ACC112 (cell line): ENCODE results near the gene CTNNBL1.

Source experiments
- H2AFZ ChIP-seq: fragments of 200-600 bp; sonication (generic); one replicate; pipeline ENCODE4 v1.6.0; 2017; ENCODE audit warnings: antibody characterized with exemption, low read length; ENCODE audit not compliant: unreplicated experiment
- H3K27ac ChIP-seq: fragments of 200-600 bp; sonication (generic); 2 replicates; pipeline ENCODE4 v1.5.1; 2014; ENCODE audit warnings: low read depth, mild to moderate bottlenecking, antibody characterized with exemption, low read length, moderate library complexity
- H3K27me3 ChIP-seq: fragments of 200-600 bp; sonication (generic); 2 replicates; pipeline ENCODE4 v1.6.1; 2014; ENCODE audit warnings: mild to moderate bottlenecking, antibody characterized with exemption, low read length, moderate library complexity, mixed read lengths; ENCODE audit not compliant: insufficient read depth
- H3K36me3 ChIP-seq: fragments of 200-600 bp; sonication (generic); 2 replicates; pipeline ENCODE4 v1.6.1; 2016; ENCODE audit warnings: mild to moderate bottlenecking, antibody characterized with exemption, low read length, moderate library complexity, mixed read lengths; ENCODE audit not compliant: insufficient read depth
- H3K4me1 ChIP-seq: fragments of 200-600 bp; sonication (generic); one replicate; pipeline ENCODE4 v1.6.1; 2016; ENCODE audit warnings: low read length, mixed read lengths; ENCODE audit not compliant: insufficient read depth, unreplicated experiment, control insufficient read depth
- H3K4me3 ChIP-seq: fragments of 200-600 bp; sonication (generic); 2 replicates; pipeline ENCODE4 v1.5.1; 2014; ENCODE audit warnings: mild to moderate bottlenecking, low read depth, low read length
- H3K79me2 ChIP-seq: fragments of 200-600 bp; sonication (generic); one replicate; pipeline ENCODE4 v1.6.0; 2016; ENCODE audit warnings: low read length; ENCODE audit not compliant: control insufficient read depth, unreplicated experiment, insufficient read depth

The CTNNBL1 gene

GRCh38 chr20:37776049-37776448, 82.2 kb downstream of the CTNNBL1 start:
- no peak overlapping the region for H2AFZ ChIP-seq
- no peak overlapping the region for H3K4me3 ChIP-seq
- no peaks in the 10 kb centered on the region for H3K79me2 ChIP-seq
- no peaks in the 10 kb centered on the region for H3K4me1 ChIP-seq
- H3K27me3 ChIP-seq, result no peaks in the 10 kb centered on the region
- H3K36me3 ChIP-seq, result 0 out of 2 replicates have a peak, but pooled peaks cover 7% of the 10 kb centered on the region
- H3K27ac ChIP-seq, result no peak overlapping the region

- no peak overlapping the region for H3K4me3 ChIP-seq
- no peaks in the 10 kb centered on the region for H3K27me3 ChIP-seq
- no peak overlapping the region for H2AFZ ChIP-seq
- H3K79me2 ChIP-seq, result no peaks in the 10 kb centered on the region
- 0 out of 2 replicates have a peak, but pooled peaks cover 7% of the 10 kb centered on the region for H3K36me3 ChIP-seq
- H3K27ac ChIP-seq, result no peak overlapping the region
- H3K4me1 ChIP-seq, result no peaks in the 10 kb centered on the region
These were observed 82.7 kb downstream of the CTNNBL1 start for GRCh38 chr20:37776526-37776925.

GRCh38 chr20:37777012-37777950, 83.5 kb downstream of the CTNNBL1 start:
- Histone ChIP-seq H3K27ac (no peak overlapping the region), H3K27me3 (no peaks in the 10 kb centered on the region), H3K4me3 (no peak overlapping the region), H3K36me3 (0 out of 2 replicates have a peak, but pooled peaks cover 7% of the 10 kb centered on the region), H3K79me2 (no peaks in the 10 kb centered on the region), H2AFZ (no peak overlapping the region), H3K4me1 (no peaks in the 10 kb centered on the region)

GRCh38 chr20:37777988-37778659, 84.3 kb downstream of the CTNNBL1 start:
- H3K27me3 ChIP-seq, result no peaks in the 10 kb centered on the region
- no peaks in the 10 kb centered on the region for H3K4me1 ChIP-seq
- H3K27ac ChIP-seq, result no peak overlapping the region

GRCh38 chr20:37781626-37782025, 87.8 kb downstream of the CTNNBL1 start:
- Histone ChIP-seq H3K4me1 (no peaks in the 10 kb centered on the region), H3K4me3 (no peak overlapping the region), H3K27ac (no peak overlapping the region)

More at GRCh38 chr20:37777988-37778659, 84.3 kb downstream of the CTNNBL1 start:
- Histone ChIP-seq H3K79me2 (no peaks in the 10 kb centered on the region), H2AFZ (no peak overlapping the region), H3K36me3 (0 out of 2 replicates have a peak, but pooled peaks cover 7% of the 10 kb centered on the region), H3K4me3 (no peak overlapping the region)

GRCh38 chr20:37786043-37786442, 92.2 kb downstream of the CTNNBL1 start:
- Histone ChIP-seq H3K27me3 (no peaks in the 10 kb centered on the region), H3K79me2 (no peaks in the 10 kb centered on the region), H3K4me1 (no peaks in the 10 kb centered on the region), H3K27ac (no peak overlapping the region), H3K36me3 (peaks cover 11% of the 10 kb centered on the region; the same call in 1 of the 2 replicates), H3K4me3 (no peak overlapping the region), H2AFZ (no peak overlapping the region)

More at GRCh38 chr20:37781626-37782025, 87.8 kb downstream of the CTNNBL1 start:
- Histone ChIP-seq H3K36me3 (peaks cover 10% of the 10 kb centered on the region; the same call in 1 of the 2 replicates), H2AFZ (no peak overlapping the region), H3K79me2 (no peaks in the 10 kb centered on the region), H3K27me3 (no peaks in the 10 kb centered on the region)

- Histone ChIP-seq H3K4me3 (no peak overlapping the region), H3K36me3 (peaks cover 17% of the 10 kb centered on the region; the same call in 1 of the 2 replicates), H3K4me1 (no peaks in the 10 kb centered on the region), H3K27me3 (no peaks in the 10 kb centered on the region), H3K79me2 (no peaks in the 10 kb centered on the region), H2AFZ (no peak overlapping the region), H3K27ac (no peak overlapping the region)
These were observed 95.6 kb downstream of the CTNNBL1 start for GRCh38 chr20:37789408-37789807.

GRCh38 chr20:37790900-37791299, 97.1 kb downstream of the CTNNBL1 start:
- Histone ChIP-seq H3K4me3 (no peak overlapping the region), H3K27me3 (no peaks in the 10 kb centered on the region), H3K4me1 (no peaks in the 10 kb centered on the region), H3K27ac (no peak overlapping the region), H3K79me2 (no peaks in the 10 kb centered on the region), H3K36me3 (peaks cover 14% of the 10 kb centered on the region; the same call in 1 of the 2 replicates), H2AFZ (no peak overlapping the region)

- no peaks in the 10 kb centered on the region for H3K79me2 ChIP-seq
- H3K27me3 ChIP-seq, result no peaks in the 10 kb centered on the region
- no peak overlapping the region for H3K27ac ChIP-seq
- 0 out of 2 replicates have a peak, but pooled peaks cover 8% of the 10 kb centered on the region for H3K36me3 ChIP-seq
- H3K4me3 ChIP-seq, result no peak overlapping the region
- H2AFZ ChIP-seq, result no peak overlapping the region
- H3K4me1 ChIP-seq, result no peaks in the 10 kb centered on the region
These were observed 102.3 kb downstream of the CTNNBL1 start for GRCh38 chr20:37796121-37796520.

GRCh38 chr20:37796733-37797132, 102.9 kb downstream of the CTNNBL1 start:
- Histone ChIP-seq H3K36me3 (0 out of 2 replicates have a peak, but pooled peaks cover 8% of the 10 kb centered on the region), H3K4me3 (no peak overlapping the region), H3K4me1 (no peaks in the 10 kb centered on the region), H2AFZ (no peak overlapping the region), H3K27me3 (no peaks in the 10 kb centered on the region), H3K27ac (no peak overlapping the region), H3K79me2 (no peaks in the 10 kb centered on the region)
